ENCODE data around the gene KPRP.

Gene KPRP

DNA sequence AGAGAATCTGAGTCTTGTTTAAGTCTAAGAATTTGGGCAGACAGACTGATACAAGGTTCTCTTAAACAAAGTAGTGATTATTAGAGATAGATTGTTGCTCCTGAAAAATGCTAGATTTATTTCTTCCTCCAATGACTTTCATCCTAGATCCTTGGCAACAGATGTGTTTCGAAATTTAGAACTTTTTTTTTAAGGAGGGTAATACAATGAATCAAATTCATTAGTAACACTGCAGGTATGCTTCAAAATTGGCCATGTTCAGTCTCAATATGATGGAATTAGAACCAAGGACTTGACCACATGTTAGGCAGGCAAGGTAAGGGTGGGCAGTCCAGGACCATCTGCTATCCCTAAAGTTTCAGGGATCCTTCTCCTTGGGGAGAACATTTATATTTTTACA lies 12.6 kb downstream of the KPRP start:
- DNase-seq (ENCODE audit: low read depth, low spot score), result no peak

DNA sequence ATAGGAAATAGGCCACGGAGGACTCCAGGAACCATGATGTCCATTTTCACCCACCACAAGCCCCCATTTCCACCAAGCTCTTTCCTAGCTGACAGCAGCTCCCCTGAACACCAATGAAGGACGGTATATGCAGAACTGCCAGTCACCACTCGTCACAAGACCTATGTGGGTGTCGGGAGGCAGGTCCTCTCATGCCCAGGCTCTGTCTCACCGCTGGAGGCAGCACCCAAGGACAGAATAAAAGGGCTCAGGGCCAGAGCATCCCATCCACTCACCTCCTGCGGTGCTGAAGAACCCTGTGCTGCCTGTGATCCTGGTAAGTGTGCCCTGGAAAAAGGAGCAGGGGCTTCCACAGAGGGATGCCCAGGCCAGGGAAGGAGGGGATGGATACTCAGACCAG lies 17.1 kb downstream of the KPRP start, which contains the start of gene LCE1F:
TSS of gene LCE1F (plus strand) at position 266 of the 400 bp plus-strand sequence. CDS start 1,232 bp downstream, outside the sequence.
- no peak for DNase-seq (ENCODE audit: low read depth, low spot score)

DNA sequence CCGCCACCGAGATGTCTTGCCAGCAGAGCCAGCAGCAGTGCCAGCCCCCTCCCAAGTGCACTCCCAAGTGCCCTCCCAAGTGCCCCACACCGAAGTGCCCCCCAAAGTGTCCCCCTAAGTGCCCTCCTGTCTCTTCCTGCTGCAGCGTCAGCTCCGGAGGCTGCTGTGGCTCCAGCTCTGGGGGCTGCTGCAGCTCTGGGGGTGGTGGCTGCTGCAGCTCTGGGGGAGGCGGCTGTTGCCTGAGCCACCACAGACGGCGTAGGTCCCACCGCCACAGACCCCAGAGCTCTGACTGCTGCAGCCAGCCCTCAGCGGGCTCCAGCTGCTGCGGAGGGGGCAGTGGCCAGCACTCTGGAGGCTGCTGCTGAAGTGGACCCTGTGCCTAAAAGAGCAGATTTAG lies 18.5 kb downstream of the KPRP start:
- DNase-seq (ENCODE audit: low read depth, low spot score), result no peak

DNA sequence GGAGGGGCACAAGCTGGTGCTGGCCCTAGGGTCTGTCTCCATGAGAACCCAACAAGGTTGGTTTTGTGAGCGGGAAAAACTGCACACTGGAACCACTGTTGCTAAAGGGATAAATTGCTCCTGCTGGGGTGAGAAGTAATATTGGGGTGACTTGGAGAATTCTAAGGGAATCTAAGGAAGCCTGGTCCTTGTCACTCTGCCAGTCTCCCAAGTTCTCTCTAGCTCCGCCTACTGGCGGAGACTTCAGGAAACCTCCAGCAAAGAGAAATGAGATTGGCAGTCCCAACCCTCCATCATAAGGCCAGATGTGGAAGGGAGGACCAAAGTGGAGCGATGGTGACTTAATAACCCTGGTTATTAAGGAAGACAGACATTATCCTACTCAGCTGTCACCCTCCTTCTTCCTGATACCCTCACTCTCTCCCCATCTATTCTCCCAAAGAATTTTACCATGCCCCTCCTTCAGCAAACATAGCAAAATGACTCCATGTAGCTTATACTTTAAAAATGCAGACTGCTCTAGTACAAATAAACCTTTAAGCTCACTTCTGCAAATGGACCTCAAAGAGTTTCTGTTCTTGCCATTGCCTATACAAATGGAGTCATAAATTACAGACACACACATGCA lies 19.8 kb downstream of the KPRP start:
- DNase-seq (ENCODE audit: low read depth, low spot score), result no peak

DNA sequence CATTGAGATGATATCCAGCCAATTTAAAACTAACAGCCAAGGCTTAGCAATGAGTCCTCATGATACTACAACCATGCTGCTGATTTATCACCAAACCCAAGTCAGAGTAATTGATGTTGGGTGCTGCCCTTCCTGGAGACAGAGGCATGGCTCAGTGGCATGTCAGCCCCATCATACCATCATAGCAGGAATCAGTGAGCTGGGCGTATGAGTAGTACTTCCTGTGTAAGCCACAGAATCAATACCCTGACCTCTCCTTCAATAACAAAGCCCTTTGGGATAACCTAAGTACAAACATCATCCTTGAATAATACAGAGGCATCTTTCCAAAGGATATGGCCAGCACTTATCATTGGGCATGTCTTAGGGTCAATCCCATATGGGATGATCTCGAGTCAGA lies 25.3 kb downstream of the KPRP start:
- DNase-seq (ENCODE audit: low read depth, low spot score), result no peak

DNA sequence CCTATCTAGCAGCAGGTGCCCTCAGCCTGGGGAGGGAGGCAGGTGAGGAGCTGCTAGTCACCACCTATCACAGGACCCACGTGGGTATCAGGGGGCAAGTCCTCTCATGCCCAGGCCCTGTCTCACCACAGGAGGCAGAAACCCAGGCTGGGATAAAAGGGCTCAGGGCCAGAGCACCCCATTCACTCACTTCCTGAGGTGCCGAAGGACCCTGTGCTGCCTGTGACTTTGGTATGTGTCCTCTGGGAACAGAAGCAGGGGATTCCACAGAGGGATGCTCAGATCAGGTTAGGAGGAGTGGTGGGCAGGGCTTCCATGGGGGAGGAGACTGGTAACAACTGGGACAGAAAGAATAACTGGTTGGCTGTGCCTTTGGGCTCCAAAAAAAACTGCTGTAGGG lies 28.3 kb downstream of the KPRP start, which contains the start of gene LCE1E:
TSS of gene LCE1E (plus strand) at position 181 of the 400 bp plus-strand sequence. CDS start 1,043 bp downstream, outside the sequence.
- no peak for DNase-seq (ENCODE audit: low read depth, low spot score)

DNA sequence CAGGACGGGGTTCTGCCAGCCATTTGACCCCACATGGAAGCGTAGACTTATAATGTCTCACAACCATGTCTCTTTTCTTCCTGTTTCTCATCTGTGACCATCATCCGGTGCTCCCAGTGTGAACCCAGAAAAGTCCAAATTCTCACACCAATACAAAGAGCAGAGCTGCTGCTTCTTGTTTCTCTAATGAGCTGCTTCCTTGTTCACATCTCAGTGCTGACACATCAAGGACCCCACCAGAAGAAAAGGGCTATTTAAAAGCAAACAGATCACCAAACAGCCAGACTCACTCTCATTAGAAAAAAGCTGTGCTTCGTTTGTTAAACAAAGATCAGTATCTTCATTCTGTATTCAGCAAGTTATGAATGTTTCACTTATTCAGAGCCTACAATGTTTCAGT lies 37.9 kb downstream of the KPRP start:
- DNase-seq (ENCODE audit: low read depth, low spot score), result no peak

DNA sequence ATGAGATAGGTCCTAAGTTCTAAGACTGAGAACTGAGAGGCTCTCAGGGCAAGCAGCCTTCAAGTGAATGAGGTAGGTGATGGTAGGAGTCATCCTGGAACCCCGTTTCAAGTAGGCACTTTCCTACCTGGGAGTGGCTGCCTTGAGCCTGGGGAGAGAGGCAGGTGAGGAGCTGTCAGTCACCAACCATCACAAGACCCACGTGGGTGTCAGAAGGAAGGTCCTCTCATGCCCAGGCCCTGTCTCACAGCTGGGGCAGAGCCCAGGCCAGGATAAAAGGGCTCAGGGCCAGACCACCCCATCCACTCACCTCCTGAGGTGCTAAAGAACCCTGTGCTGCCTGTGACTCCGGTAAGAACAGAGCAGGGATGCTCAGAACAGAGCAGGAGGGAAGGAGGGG lies 38.6 kb downstream of the KPRP start, which contains the start of gene LCE1D:
TSS of gene LCE1D (plus strand) at position 301 of the 400 bp plus-strand sequence. CDS start 1,074 bp downstream, outside the sequence.
- no peak for DNase-seq (ENCODE audit: low read depth, low spot score)

DNA sequence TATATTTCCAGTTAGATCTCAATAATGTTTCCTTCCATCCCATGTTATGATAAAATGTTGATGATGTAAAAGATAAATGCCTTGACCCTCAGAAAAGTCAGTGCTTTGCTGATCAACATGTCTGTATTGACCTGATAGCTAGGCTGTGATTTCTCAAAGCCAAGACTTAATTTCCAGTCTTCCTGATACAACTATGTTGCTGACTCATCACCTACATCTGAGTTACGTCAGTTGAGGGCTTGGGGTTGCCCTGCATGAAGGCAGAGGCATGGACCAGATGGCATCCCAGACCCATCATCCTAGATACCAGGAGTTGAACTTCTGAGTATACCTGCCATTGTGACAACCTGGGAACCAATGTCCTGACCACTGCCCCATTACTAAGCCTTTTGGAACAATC lies 43.5 kb downstream of the KPRP start:
- no peak for DNase-seq (ENCODE audit: low read depth, low spot score)

DNA sequence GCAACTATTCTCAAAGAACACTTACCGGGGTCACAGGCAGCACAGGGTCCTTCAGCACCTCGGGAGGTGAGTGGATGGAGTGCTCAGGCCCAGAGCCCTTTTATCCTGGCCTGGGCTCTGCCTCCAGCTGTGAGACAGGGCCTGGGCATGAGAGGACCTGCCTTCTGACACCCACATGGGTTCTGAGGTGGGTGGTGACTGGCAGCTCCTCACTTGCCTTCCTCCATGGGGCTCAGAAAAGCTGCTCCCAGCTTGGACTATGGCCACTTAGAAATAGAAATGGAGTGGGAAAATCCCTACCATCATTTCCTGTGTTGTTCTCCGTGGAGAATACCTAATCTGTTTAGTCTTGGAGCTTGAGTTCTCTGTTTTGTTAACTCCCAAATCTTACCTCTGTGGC lies 48.8 kb downstream of the KPRP start, which contains the start of gene LCE1C:
TSS of gene LCE1C (minus strand) at position 76 of the 400 bp plus-strand sequence. CDS start 1,173 bp downstream, outside the sequence.
- no peak for DNase-seq (ENCODE audit: low read depth, low spot score)

DNA sequence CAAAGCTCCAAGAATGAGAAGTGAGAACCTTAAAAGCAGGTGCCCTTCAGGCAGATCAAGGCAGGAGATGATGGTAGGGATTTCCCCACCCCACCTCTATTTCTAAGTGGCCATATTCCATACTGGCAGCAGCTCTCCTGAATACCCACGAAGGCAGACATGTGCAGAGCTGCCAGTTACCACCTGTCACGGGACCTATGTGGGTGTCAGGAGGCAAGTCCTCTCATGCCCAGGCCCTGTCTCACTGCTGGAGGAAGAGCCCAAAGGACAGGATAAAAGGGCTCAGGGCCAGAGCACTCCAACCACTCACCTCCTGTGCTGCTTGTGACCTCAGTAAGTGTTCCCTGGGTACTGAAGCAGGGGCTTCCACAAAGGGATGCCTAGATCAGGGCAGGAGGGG lies 53.2 kb downstream of the KPRP start:
- DNase-seq (ENCODE audit: low read depth, low spot score), result no peak

All from smooth muscle cell of the brain vasculature (primary cell).